HG02840 (cell line): ENCODE measurements around the gene IFFO2.

Experiments used
- ATAC-seq: cut with Tn5 transposase; IDR thresholded peaks from one replicate; pipeline ENCODE4 v1.9.1; 2021; ENCODE audit warnings: mild to moderate bottlenecking, moderate library complexity, moderate number of reproducible peaks; ENCODE audit not compliant: unreplicated experiment, low FRiP score

Gene IFFO2

DNA sequence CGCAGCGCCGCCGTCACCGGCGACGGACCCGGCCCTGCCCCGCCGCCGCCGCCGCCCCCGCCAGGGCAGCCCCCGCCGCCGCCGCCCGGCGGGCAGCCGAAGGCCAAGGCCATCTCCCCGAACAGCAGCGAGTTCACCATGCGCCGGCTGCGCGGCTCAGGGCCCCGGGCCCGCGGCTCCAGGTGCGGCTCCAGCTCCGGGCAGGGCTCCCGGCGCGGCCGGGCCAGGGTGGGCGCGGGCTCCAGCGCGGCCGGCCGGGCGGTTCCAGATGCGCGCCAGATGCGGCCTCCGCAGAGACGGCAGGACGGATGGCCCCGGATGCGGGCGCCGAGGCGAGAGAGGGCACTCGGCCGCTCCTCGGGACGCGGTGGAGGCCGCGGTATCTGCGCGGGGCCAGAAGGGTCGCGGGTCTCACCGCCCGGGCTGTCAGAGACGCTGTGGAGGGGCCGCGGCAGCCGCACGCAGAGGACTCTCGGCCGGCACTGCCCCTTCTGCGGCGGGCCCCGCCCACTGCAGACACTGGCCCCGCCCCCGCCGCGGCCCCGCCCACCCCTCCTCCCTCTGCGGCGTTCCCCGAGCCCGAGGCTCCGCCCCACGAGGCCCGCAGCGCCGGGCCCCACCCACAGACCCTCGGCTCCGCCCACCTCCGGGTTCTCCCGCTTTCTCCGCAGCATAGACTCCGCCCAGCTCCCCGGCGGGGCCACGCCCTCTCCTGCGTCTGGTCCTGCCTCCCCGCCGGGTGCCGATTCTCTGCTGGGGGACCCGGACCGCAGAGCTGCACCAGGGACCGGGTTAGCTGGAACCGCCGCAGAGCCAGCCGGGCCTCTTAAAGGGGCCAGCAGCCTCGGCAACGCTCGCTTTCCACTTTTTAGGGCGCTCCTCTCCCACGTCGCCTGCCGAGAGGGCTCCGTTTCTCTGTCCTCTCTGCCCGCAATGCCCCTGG is at the start of gene IFFO2:
Gene IFFO2, minus strand, starts transcription at position 484 of the 943 bp plus-strand sequence. Its CDS starts 344 bp downstream, at position 140.
- peak; percentile 75 for ATAC-seq

DNA sequence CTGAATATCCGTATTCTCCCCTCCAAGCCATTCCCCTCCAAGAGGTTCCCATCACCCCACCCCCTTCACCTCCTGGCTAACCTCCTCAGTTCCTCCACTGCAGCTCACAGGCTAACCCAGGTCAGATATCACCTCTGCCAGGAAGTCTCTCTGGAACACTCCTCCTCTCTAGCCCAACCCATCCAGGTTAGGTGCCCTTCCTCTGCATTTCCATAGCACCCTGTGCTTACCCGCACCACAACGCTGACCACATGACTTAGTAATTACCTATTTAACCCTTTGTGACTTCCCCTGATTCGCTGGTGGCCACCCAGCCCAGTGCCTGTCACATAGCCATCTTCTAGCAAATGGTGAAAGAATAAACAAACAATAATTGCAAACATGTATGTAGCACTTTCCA is 49.5 kb upstream of the IFFO2 start:
- no peak for ATAC-seq

DNA sequence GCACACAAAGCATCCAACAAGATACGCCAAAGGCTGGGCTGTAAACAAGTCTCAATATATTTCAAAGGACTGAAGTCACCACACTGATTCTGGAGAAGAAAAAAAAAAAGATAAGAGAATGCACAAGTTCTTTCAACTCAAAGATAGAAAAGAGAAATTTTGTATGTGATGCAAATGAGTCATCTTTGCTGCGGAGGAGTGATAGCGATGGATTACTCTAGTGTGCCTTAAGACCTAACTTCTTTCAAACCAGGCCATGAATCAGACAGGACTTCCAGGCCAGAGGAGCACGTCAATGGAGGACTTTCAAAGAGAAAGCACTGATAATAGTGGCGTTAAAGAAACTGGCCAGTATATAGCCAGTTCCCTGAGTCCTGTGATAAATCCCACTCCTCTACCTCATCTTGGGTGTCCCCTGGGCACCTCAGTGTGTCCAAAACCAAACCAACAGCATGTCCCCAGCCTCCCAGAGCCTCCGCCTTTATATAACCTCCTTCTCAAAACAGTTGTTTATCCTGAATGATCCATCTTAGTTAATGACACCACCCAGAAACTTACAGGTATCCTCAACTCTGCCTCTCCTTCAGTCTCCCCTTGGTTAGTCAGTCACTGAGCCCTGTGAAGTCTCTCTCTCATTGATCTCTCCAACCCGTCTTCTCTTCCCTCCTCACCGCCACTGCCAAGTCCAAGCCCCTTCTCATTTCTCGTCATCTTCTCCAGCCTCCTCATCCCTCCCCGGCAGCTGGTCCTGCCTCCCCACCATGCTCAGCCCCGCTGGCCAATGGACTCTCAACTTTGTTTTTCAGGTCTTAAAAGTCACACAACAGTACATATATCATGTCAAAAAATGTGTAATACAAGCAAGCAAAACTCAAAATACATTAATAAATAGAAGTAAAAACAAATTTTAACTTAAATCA is 47.2 kb upstream of the IFFO2 start:
- ATAC-seq, result no peak

DNA sequence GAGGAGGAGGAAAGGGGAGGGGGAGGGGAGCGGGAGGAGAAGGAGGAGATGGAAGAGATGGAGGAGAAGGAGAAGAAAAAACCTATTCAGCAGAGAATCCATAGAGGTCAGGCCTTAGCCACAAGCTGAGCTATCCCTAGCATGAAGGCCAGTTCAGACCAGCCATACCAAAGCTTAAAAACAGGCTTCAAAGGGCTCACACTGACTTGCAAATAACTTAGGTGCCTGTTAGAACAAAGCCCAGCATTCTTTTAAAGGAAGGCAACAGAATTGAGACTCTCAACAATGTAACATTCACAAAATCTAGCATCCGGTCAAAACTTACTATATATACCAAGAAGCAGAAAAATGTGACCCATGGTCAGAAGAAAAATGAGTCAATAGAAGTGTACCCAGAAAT is 43.6 kb upstream of the IFFO2 start:
- ATAC-seq, result no peak

DNA sequence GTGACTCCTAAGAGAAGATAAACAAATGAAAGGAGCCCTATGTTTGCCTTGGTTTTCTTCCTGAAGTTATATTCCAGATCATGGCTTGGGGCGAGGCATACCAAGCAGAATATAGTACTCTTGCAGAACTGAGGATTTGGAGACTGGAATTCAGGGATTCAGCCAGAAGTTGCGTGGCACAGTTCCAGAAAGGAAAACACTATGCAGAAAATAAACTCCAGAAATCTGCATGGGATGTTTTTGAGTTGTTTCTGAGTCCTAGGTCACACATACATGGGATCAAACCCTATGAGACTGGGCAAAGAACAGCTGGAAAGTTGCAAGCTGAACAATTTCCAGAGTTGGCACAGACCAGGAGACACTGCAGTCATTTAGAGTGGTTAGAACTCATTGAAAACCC is 42.9 kb upstream of the IFFO2 start:
- no peak for ATAC-seq

DNA sequence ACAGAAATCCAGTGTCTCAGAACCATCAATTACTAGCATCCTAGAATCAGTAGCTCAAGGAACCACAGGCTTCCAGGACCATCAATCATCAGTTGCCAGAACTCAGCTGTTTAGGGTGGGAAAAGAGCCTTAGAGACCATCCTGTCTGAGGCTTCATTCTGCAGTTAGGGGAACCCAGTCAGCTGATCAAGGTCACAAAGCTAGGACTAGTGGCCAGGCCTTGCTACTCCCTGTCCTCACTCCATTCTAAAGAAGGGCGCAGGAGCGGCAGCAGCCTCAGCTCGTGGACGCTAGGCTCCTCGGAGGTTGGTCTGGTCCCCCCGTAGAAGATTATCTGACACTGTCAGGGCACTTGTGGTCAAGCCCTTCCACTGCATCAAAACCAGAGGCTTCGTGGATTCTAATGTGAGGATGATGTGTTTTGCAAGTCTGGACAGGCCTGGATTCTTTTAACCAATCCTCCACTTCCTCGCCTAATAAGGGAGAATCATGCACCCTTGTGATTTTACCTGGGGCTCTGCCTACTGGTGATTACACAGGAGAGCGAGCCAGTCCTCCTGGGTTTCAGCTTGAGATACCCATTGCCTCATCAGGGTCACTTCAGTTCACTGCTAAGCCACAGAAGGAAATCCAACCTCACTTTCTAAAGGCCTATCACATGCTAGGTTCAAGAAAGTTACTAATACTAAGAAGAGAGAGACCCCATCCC is 41.7 kb upstream of the IFFO2 start:
- ATAC-seq, result no peak

DNA sequence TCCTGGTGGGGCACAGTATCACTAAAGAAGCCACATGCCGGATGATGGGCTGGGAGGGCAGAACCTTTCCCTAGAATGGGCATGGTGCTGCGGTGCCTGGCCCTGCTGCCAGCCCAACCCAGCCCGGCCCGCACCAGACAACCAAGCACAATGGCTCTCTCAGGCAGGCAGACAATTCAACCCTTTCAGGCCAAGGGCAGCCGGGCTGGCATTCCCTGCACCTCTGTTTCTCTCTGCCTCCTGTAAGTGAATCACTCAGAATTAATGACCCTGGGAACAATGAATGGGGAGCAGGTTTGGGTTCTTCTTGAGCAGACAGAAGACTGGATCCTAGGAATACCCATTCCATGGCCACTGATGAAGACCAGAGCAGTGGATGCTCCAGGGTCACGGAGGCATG is 41.0 kb upstream of the IFFO2 start:
- ATAC-seq, result no peak

DNA sequence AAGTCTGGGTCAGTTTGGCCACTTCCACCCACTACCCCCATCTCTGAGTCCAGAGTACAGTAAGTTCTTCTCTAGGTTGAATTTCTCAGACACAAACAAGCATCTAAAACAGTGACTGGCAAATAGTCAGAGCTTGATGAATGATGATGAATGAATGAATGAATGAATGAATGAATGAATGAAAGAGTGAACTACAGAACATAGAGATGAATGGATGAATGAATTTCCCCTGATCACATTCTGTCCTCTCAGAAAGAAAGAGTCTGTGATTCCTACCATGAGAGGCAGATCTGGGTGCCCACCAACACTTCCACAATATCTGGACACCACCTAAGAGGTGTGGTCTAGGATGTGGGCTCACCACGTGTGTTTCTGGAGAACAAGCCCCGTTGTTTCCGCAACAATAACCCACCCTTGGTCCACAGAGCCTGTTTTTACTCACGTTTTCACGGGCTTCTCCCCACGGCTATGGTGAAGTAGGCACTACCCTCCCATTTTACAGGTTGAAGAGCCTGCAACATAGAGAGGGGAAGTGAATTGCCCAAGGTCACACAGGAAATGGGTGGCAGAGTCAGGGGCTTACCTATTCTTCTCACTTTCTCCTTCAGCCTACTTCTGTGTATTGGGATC is 40.2 kb upstream of the IFFO2 start:
- ATAC-seq, result no peak

DNA sequence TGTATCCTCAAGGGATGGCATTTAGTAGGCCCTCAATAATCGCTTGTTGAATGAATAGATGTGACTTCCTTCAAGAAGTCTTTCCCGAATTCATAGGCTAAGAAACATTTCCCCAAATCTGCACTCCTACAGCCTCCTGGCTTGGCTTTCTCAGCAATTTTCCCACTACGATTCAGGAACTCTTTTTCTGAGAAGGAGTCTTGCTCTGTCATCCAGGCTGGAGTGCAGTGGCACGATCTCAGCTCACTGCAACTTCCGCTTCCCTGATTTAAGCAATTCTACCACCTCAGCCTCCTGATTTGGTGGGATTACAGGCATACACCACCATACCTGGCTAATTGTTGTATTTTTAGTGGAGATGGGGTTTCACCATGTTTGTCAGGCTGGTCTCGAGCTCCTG is 37.9 kb upstream of the IFFO2 start:
- no peak for ATAC-seq

DNA sequence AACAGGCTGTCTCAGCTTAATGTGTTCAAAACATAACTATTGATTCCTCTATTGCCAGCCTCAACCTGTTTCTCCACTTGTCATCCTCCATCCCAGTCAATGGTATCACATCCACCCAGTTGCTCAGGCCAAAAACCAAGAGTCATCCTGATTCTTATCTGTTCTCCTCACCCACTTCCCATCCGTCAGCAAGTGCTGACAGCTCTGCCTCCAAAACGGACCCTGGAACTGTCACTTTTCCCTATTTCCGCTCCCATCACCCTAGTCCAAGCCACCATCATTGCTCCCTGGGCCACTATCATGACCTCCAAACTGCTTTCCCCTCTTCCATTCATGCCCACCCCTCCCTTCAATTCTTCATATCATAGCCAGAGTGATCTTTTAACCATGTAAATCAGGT is 36.2 kb upstream of the IFFO2 start:
- ATAC-seq, result no peak

DNA sequence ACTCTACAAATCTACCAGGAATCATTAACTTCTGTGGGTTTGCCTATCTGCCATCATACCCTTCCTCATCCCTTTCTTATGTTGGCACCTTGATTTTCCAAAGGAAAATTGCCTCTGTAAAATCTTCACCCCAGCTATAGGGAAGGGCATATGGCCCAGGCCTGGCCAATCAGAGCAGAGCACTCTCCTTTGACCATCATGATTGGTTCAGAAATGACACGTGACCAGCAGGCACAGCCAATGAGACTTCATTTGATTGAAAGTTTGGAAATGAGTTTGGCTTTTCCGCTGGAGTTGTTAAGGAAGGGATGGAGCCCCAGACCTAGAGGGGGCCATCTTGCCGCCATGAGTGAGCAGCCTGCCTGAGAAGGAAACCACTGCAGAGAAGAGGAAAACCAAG is 35.1 kb upstream of the IFFO2 start:
- no peak for ATAC-seq

DNA sequence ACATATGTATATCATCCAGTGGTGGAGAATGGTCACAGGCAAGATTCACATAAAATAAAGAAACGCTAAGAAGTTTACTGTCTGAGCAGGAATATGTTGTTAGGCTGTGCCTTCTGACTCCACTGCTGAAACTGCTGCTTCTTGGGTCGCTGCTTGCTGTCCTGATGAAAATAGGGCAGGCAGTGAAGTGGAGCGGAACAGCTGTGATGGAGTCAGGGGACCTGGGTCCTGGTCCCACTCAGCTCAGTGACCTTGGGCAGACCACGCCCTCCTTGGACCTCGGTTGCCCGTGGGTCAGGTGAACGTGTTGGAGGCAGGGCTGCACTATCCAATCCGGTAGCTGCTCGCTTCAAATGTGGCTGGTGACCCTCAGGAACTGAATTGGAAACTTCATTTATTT is 33.4 kb upstream of the IFFO2 start:
- no peak for ATAC-seq

DNA sequence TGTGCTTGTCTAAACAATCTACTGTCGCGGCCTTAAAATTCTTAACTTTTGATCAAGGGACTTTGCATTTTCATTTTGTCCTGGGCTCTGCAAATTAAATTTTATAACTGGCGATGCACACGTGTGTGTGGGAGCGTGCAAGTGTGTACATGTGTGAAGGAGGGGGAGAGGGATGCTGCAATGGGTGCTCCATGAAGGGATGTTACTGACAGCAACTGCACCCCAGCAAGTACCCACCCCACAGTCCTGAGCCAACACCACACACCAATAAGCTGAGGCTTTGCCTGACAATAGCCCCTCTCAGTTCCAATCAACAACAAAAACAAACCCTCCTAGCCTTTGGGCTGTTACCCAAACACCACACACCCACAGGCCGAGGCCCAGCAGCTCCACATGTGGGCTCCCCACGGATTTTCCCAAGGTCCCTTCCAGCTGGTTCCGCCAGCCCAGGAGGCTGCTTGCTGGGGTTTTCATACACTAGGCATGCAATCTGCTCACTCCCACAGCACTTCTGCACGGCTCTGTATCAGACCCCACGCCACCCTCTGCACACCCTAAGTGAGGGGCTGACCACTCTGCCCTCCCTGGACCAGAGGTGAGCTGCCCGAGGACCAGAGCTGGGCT is 32.8 kb upstream of the IFFO2 start:
- ATAC-seq, result no peak

DNA sequence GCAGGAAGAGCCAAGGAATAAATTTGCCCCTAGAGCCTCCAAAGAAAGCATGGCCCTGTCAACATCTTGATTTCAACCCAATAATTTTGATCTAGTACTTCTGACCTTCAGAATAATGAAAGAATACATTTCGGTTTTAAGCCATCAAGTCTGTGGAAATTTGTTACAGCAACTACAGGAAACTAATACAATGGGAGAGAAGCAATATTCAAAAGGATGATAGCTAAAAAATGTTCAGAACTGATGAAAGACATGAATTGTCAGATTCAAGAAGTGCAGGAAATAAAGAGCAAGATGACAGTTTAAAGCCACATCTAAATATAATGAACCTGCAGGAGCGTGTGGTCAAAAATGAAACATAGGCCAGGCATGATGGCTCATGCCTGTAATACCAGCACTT is 24.8 kb upstream of the IFFO2 start:
- no peak for ATAC-seq

DNA sequence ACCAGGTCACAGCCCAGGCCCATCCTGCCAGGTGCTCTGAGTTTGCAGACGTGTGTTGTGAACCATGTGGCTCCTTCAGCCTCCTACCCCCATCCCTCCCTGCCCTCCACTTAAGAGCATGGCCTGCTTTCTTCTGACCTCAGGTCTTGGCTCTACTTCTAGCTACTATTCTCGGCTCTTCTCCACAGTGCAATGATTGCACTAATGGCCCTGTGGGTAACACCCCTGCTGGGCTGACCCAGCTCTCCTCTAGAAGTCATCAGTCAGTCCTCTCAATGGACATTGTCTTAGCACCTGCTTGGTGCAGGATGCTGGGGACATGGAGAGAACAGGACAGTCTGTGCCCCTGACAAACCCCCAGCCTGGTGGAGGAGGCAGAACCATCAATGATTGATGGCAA is 22.2 kb upstream of the IFFO2 start:
- no peak for ATAC-seq

DNA sequence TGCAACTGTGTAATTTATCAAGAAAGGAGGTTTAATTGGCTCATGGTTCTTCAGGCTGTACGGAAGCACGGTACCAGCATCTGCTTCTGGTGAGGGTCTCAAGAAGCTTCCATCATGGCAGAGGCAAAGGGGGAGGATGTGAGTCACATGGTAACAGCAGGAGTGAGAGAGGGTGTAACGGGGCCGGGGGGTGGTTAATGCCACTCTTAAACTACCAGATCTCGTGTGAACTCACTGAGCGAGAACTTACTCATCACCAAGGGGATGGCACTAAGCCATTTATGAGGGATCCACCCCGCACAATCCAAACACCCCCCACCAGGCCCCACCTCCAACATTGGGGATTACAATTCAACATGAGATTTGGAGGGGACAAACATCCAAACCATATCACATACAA is 21.0 kb upstream of the IFFO2 start:
- no peak for ATAC-seq

DNA sequence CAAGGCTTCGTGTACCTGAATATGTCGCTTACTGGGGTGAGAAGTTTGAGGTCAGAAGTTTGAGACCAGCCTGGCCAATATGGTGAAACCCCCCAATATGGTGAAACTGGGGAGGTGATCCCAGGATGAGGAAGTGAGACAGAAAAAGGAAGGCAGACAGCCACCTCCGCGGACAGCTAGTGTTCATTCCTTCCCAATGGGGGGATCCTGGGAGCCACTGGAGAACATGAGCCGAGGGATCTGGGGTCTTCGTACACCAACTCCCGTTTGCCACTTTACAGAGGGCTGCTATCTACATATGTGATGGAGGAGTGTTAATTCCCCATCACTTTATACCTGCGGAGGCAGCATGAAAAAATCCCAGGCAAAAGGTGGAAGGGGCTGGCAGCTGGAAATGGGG is 19.6 kb upstream of the IFFO2 start:
- no peak for ATAC-seq

DNA sequence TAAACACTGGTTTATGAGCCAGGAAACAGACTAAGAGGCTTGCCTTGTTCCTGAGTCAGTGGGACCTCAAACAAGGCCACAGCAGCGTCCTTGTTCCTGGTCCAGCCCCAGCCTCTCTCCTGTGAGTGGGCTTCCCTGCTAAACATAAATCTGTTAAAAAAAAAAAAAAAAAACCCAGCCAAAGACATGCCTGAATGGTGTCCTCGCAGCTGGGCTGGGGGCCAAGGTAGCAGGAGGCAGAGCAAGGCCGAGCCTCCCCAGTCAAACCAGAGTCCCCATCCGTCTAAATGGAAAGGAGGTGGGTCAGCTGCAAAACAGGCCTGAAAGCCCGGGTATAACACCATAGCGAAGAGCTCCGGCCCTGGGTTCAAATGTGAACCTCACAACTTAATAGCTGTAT is 18.1 kb upstream of the IFFO2 start:
- no peak for ATAC-seq

DNA sequence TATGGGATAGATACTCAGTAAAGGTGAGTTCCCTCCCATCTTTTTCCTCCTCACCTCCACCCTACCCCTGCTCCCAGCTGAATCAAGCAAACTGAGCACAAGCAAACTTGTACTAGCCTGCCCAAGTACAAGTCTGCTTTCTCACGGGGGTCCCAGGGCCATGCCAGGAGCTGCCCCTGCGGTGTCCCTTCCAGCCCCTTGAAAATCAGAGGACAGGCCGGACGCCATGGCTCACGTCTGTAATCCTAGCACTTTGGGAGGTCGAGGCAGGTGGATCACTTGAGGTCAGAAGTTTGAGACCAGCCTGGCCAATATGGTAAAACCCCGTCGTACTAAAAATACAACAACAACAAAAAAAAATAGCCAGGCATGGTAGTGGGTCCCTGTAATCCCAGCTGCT is 17.5 kb upstream of the IFFO2 start:
- no peak for ATAC-seq

DNA sequence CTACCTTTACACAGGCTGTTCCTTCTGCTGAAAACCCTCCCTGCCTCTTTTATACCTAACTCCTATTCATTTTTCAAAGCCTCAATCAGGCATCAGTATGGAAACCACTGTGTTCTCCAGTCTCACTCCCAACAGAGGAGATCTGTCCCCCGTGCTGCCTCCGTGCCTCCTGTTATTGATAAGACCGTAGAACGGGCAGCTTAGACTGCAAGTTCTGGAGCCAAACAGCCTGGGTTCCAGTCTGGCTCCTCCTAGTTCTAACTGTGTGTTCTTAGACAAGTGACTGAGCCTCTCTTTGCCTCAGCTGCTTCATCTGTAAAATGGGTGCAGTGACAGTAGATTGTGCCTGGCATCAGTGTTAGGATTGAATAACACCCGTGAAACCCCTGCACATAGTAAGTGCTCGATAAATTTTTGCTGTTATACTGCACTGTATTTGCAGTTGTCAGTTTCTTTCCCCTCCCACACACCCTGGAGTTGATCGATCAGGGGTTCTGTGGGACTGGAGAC is 17.0 kb upstream of the IFFO2 start:
- no peak for ATAC-seq
